Measurements from ENCODE around the gene LRRC34. TPM values are rescaled to one million over a fixed set of nuclear protein-coding genes. Genes with fewer than 3 reads are reported as not detected.

The LRRC34 gene
- total and polyA plus RNA-seq, 3 donors from 2014 or later, result 9.4 to 32.8 (median 9.7) TPM

DNA sequence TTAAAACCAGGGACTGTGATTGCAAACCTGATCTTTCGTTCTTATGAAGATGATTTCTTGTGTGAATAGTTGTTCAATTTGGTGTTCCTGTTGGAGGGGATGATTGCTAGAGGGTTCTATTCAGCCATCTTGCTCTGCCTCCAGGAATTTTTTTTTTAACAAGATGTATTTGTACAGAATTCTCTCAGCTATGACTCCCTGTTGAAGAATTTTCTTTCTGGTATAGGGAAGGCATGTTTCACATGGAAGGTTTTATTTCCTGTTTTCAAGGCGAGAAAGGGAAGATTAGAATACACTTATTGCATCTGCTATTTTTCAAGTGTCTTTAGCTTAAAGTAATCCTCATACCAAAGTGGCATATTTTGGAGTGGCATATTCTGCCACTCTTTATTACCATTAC is 5.6 kb upstream of the LRRC34 start:
- Histone ChIP-seq H3K27ac (no peak overlapping the region), H3K9me3 (no peaks in the 10 kb centered on the region), H3K4me1 (no peaks in the 10 kb centered on the region), H3K27me3 (no peaks in the 10 kb centered on the region), H3K4me3 (no peak overlapping the region), H3K36me3 (ENCODE audit: low read depth, missing control alignments) (no peaks in the 10 kb centered on the region)
- intact Hi-C loops (cut with DNase I; ENCODE audit: low total_unique reads), result no loop called here
- DNase-seq, result no peak
- TF ChIP-seq, protein P1, sequence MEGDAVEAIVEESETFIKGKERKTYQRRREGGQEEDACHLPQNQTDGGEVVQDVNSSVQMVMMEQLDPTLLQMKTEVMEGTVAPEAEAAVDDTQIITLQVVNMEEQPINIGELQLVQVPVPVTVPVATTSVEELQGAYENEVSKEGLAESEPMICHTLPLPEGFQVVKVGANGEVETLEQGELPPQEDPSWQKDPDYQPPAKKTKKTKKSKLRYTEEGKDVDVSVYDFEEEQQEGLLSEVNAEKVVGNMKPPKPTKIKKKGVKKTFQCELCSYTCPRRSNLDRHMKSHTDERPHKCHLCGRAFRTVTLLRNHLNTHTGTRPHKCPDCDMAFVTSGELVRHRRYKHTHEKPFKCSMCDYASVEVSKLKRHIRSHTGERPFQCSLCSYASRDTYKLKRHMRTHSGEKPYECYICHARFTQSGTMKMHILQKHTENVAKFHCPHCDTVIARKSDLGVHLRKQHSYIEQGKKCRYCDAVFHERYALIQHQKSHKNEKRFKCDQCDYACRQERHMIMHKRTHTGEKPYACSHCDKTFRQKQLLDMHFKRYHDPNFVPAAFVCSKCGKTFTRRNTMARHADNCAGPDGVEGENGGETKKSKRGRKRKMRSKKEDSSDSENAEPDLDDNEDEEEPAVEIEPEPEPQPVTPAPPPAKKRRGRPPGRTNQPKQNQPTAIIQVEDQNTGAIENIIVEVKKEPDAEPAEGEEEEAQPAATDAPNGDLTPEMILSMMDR (IDR thresholded peaks at IDR 0.05), result no peak
- no peak for TF ChIP-seq POLR2A (IDR thresholded peaks at IDR 0.05)
- WGBS, 2 donors, result 91 to 94% methylated on average over 2 of the region's 2 CpGs

DNA sequence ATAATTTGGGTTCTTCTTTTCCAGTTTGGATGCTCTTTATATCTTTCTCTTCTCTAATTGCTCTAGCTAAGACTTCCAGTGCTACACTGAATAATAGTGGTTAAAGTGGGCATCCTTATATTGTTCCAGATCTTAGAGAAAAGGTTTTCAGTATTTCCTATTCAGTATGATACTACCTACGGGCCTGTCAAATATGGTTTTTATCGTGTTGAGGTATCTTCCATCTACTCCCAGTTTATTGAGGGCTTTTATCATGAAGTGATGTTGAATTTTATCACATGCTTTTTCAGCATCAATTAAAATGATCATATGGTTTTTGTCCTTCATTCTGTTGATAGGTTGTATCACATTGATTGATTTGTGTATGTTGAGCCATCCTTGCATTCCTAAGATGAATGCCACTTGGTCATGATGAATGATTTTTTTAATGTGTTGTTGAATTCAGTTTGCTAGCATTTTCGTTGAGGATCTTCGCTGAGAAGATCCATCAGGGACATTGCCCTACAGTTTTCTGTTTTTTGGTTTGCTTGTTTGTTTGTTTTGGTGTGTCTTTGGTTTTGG is 3.0 kb upstream of the LRRC34 start:
- no peak overlapping the region for H3K4me3 ChIP-seq
- no peak for TF ChIP-seq POLR2A (IDR thresholded peaks at IDR 0.05)
- TF ChIP-seq, protein P1 (IDR thresholded peaks at IDR 0.05), result no peak
- H3K27ac ChIP-seq, result no peak overlapping the region
- no peaks in the 10 kb centered on the region for H3K9me3 ChIP-seq
- no peak for DNase-seq
- H3K4me1 ChIP-seq, result no peaks in the 10 kb centered on the region
- 92 to 95% methylated on average over 4 of the region's 4 CpGs for WGBS, 2 donors
- no peaks in the 10 kb centered on the region for H3K27me3 ChIP-seq
- intact Hi-C loops (cut with DNase I; ENCODE audit: low total_unique reads), result no loop called here
- no peaks in the 10 kb centered on the region for H3K36me3 ChIP-seq (ENCODE audit: low read depth, missing control alignments)

DNA sequence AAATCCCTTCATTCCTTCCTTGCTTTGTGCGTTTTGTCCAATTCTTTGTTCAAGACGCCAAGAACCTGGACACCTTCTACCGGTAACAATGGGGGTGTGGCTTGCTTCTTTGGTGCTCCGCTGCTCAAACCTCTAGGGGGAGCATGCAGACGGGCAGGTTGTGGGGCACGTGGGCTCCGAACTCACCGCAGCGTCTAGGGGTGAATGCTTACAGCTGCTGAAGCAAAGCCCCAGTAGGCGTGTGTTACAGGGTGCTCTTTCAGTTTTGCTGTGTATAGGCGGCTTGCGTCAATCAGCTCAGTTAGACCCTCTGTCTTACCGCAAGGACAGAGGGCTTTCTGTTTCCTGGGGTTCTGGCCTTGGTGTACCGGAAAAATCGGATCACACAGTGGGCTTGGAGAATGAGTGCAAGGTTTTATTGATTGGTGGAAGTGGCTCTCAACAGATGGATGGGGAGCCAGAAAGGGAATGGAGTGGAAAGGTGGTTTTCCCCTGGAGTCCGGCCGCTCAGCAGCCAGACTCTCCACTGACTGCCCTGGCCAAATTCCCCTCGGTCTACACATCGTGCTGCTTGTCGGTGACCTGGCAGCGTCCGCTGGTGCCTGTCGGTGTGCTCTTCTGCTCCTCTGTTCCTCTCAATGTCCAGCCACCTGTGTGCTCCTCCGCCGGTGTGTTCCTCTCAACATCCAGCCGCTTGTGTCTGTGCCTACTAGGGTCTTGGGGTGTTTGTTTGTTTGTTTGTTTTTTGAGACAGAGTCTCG is 1.2 kb upstream of the LRRC34 start:
- Histone ChIP-seq H3K27ac (no peak overlapping the region), H3K36me3 (ENCODE audit: low read depth, missing control alignments) (no peaks in the 10 kb centered on the region), H3K4me1 (no peaks in the 10 kb centered on the region), H3K4me3 (peak overlapping the region; percentile 37 to 82), H3K9me3 (no peaks in the 10 kb centered on the region), H3K27me3 (no peaks in the 10 kb centered on the region)
- 37 to 50% methylated on average over 27 of the region's 27 CpGs for WGBS, 2 donors
- DNase-seq, result no peak
- intact Hi-C loops (cut with DNase I; ENCODE audit: low total_unique reads), result no loop called here
- TF ChIP-seq, protein P1 (IDR thresholded peaks at IDR 0.05), result no peak
- TF ChIP-seq POLR2A (IDR thresholded peaks at IDR 0.05), result no peak

DNA sequence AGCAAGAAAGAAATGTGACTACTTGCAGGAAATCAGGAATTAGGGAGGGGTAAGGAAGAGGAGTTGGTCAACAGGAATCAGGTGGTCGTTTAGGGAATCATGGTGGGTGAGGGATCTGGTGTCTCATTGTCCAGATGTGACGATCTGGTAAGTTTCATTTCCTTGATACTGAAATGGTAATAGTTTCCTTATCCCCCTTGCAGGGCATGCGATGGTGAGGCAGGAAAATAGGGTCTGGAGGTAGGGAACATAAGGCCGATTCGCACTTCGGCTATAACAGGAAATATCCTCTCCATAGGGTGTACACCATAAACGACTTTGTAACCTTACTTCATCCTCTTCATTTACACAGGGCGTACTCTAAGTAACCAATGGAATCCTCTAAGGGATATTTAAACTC is 574 bp upstream of the LRRC34 start:
- WGBS, 2 donors, result 26 to 48% methylated on average over 8 of the region's 8 CpGs
- intact Hi-C loops (cut with DNase I; ENCODE audit: low total_unique reads), result no loop called here

More for the DNA sequence above, 574 bp upstream of the LRRC34 start:
- Histone ChIP-seq H3K4me3 (peak overlapping the region; percentile 67 to 82), H3K27ac (no peak overlapping the region), H3K9me3 (no peaks in the 10 kb centered on the region), H3K36me3 (ENCODE audit: low read depth, missing control alignments) (no peaks in the 10 kb centered on the region), H3K27me3 (no peaks in the 10 kb centered on the region), H3K4me1 (no peaks in the 10 kb centered on the region)
- DNase-seq, result no peak
- no peak for TF ChIP-seq POLR2A (IDR thresholded peaks at IDR 0.05)
- TF ChIP-seq, protein P1 (IDR thresholded peaks at IDR 0.05), result no peak
